T-helper 9 cell (primary cell): ENCODE data around the gene PGAP2.
"Not testable (repeated sequence)": the region's sequence is repeated elsewhere in the genome, so short reads cannot be mapped to it uniquely, and the experiment has no call there.

ENCODE experiments used
- DNase-seq: peaks from one replicate; pipeline ENCODE4 v3.0.0-alpha.2; 2020

Gene PGAP2

DNA sequence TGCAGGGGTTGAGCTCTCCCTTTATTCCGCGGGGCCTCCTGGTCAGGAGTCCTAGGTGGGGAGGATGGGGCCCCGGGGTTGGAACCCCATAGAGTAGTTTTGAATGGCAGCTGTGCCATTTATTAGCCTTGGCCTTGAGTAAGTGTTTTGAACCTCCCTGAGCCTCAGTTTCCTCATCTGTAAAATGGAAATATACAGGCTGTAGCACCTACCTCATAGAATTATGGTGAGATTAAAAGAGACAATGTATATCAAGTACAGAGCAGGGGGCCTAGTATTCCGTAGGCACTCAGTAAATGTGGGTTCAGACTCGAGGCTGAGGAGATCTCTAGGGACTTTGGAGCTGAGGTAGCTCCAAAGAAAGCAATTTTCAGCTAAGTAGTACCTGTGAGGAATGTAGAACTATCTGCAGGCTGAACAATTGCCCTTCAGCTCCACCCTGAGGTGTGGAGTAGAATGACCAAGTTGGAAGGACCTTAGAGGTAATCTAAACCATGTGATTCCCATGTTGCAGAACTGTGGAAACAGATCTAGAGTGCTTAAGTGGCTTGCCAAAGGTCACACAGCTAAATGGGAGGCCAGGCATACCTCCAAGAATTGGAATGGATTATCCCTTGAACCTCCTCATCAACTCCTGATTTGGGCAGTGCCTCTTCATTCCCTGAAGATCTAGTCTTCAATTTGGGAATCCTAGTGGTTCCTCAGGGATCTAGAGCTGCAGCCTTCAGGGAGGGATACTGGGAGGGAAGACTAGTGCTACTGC is 682 bp downstream of the PGAP2 start:
- DNase-seq, result peak; percentile 23

DNA sequence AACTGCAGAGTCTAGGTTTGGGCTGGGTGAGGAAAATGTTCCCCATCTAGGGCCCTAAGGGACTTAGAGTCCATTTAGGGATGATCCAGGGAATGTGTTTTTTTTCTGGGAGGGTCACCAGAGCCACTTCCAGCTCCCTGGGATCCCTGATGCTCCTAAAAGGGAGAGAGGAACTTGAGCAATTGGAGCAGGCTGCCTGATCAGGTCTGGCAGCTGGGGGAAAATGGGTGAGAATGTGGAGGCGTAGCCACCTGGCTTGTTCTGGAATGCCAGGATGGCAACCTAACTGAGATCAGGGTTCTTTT is 1.2 kb downstream of the PGAP2 start:
- no peak for DNase-seq

DNA sequence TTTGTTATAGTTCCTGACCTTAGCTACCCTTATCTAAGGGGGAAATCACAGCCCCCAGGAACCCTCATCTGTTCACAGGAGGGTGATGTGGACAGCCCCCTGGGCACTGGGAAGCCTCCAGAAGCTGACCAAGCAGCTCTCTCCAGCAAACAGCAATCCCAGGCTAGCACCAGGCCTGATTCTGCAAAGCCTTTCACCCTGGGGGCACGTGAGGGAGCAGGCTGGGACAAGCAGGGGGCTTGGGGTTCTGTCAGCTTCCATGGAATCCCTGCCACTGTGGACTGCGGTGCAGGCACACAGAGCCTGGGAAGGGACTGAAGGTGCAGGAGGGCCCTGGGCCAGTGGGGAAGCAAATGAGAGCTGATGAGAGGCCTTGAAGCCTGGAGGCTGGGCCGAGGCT is 2.1 kb downstream of the PGAP2 start:
- DNase-seq, result no peak

DNA sequence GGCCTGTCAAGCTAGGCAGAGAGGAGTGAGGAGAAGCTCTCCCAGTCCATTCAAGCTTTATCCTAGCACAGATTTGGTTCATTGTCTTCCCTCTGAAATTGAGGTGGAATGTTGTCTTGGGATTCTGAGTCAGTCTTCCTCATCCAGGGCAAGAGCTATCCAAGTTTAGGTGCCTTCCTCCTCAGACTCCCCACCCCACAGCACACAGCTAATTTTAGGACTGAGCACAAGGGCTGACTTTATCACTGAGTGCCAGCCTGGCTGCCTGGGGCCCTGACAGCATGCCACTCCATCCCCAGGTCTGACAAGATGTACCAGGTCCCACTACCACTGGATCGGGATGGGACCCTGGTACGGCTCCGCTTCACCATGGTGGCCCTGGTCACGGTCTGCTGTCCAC is 2.6 kb downstream of the PGAP2 start:
- DNase-seq, result no peak

DNA sequence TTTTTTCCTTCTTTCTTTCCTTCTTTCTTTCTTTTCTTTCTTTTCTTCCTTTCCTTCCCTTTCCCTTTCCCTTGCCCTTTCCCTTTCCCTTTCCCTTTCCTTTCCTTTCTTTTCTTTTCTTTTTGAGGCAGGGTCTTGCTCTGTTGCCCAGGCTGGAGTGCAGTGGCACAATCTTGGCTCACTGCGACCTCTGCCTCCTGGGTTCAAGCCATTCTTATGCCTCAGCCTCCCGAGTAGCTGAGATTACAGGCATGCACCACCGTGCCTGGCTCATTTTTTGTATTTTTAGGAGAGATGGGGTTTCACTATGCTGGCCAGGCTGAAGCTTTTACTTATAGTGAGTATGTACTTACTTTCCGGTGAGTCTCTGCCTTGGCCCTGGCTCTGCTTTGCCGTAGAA is 6.5 kb downstream of the PGAP2 start:
- DNase-seq, result not testable (repeated sequence)

DNA sequence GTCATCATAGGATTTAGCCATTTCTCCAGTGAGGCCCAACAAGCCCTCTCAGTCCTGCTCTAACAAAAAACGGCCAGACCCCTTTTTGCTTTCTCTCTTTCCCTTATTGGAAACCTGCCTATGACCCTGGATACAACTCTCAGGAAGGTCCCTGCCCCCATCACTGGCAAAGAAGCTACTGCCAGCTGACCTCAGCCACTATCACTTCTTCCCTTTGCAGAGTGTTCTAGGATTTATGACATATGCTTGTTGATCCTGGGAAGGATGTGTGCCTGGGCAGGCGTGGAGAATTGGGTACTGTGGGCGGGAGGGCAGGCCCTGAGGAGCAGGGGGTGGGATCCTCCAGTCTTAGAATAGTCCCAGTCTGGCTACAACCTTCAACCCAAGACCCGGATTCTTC is 7.5 kb downstream of the PGAP2 start:
- DNase-seq, result no peak

DNA sequence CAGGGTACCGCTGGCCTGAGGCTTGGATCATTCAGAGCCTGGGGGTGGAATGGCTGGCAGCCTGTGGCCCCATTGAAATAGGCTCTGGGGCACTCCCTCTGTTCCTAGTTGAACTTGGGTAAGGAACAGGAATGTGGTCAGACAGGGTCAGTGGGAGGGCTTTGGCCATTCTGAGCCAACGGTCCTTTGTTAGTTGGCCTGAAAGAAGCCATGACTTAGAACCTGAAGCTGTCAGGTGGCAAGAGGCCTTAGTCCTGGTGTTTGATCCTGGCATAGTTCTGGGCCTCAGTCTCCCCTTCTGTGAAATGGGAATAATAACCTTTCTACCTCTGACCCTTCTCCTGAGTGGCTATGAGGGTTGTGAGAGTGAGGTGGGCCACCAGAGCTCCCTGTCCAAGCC is 8.3 kb downstream of the PGAP2 start:
- no peak for DNase-seq

DNA sequence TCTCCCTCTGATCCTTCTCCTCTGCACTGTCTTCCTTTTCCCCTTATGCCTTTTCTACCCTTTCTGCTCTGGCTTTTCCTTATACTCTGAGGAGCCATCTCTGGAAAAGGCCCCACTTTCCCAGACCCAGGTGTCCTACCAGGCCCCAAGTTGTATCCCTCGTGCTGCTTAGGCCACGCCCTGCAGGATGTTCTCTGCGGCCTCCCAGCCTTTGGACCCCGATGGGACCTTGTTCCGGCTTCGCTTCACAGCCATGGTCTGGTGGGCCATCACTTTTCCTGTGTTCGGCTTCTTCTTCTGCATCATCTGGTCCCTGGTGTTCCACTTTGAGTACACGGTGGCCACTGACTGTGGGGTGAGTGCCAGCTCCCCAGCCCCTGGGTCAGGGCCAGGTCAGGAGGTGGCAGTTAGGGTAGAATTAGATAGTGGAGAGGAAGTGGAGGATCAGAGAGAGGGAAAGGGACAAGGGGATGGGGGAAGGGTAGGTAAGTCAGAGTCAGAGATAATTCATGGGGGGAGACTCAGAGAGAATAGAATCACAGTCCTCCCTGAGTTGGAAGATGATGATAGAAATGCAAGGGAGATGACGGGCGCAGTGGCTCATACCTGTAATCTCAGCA is 8.9 kb downstream of the PGAP2 start:
- no peak for DNase-seq

DNA sequence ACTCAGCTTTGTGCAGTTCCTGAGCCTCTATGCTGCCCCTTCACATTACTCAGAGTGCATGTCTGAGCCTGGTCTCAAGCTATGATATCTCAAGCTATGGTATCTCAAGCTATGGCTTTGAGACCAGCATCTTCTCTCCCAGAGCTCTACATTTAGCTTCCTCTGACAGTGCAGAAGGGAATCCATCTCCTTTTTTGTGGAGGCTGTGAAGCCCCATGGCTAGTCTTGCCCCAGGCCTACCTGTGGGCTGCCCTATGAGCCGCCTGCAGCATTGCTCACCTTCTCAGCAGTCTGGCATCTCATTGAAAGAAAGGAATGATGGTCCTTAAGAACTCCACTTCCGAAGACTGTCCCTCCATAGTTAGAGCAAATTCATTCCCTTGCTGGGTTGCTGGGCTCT is 12.6 kb downstream of the PGAP2 start:
- no peak for DNase-seq

DNA sequence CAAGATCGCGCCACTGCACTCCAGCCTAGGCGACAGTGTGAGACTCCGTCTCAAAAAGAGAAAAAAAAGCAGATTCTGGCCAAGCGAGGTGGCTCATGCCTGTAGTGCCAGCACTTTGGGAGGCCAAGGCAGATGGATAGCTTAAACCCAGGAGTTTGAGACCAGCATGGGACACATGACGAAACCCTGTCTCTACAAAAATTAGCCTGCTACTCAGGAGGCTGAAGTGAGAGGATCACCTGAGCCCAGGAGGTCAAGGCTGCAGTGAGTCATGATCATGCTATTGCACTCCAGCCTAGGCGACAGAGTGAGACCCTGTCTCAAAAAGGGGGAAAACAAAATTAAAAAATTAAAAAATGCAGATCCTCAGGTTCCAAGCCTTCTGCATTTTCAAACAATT is 14.0 kb downstream of the PGAP2 start:
- DNase-seq, result no peak

DNA sequence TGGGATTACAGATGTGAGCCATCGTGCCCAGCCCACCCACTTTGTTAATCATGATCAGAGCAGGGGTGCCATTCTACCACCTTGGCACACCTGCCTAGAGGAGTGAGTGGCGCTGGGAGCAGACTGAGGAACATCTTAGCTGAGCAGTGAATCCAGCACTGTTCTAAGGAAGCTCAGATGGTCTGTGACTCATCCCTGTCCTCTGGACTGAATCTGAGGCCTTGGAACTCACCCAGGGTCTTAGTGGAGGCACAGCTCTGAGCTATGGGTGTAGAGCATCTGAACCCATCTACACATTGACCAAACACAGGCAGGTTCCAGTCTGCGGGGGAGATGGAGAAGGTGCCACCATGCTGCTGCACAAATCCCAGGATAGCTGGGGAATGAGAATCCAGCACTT is 14.9 kb downstream of the PGAP2 start:
- no peak for DNase-seq

DNA sequence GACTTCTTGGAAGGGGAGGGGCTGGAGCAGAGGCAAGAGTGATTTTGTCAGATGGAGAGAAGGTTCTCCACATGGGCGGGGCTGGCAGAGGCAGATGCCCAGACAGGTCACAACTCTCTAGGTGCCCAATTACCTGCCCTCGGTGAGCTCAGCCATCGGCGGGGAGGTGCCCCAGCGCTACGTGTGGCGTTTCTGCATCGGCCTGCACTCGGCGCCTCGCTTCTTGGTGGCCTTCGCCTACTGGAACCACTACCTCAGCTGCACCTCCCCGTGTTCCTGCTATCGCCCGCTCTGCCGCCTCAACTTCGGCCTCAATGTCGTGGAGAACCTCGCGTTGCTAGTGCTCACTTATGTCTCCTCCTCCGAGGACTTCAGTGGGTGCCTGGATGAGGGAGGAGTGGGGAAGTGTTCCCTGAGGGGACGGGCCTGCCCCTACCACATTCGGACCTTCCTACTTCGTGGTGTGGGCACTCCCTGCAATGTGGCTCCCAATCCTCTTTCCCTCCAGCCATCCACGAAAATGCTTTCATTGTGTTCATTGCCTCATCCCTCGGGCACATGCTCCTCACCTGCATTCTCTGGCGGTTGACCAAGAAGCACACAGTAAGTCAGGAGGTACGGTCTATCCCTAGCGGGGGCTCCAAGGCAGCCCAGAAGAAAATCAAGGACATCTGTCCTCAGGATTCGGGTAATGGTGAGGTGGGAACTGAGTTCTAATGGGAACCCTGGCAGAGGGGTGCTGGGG is 15.6 kb downstream of the PGAP2 start:
- no peak for DNase-seq

DNA sequence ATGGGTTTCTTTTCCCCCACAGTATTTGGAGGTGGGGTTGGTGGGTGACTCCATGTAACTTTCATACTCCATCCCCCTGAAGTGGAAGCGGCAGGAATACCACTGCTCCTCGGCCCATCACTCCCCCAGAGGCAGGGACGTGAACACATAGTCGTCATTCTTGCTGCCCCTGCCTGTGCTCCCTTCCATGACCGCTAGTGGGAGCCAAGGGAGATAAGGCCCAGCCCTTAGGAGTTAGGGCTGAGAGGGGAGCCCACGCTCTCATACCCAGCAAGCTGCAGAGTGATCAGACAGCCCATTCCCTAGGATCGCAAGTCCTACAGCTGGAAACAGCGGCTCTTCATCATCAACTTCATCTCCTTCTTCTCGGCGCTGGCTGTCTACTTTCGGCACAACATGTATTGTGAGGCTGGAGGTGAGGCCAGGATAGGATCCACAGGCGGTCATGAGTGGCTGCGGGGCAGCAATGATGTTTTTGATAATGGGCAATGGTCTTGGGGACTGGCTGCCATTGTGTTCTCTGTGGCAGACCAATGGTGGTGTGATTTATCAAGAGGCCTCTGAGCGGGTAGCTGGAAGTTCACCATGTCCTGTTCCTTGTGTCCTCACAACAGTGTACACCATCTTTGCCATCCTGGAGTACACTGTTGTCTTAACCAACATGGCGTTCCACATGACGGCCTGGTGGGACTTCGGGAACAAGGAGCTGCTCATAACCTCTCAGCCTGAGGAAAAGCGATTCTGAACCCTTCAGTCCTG is 16.5 kb downstream of the PGAP2 start:
- peak; percentile 76 for DNase-seq

DNA sequence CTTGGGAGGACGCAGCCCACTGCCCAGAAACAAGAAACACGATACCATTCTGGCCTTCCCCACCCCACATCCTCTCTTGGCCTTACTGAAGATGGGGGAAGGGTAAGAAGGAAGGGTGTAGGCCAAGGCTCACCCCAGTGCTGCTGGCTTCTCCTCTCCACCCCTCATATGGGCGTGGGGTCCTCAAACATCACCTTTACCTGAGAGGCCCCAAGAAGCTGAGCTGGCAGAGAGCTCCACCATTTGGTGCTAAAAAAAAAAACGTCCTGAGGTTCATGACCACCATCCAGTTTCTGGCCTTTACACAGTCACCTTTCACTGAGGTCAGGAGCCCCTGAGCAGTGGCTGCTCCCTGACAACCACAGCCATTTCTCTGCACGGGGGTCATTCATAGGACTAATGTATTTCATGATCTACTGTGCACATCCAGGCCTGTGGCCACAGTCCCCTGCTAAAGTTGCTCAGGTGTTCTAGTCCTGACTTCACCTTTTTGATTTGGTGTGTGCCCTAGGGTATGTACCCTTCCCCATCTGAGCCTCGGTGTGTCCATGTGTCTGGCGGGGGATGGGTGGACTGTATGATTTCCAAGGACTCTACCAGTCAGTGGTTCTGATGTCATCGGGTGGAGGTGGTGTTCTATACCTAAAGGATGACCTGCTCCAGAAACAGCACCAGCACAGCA is 17.3 kb downstream of the PGAP2 start:
- no peak for DNase-seq

DNA sequence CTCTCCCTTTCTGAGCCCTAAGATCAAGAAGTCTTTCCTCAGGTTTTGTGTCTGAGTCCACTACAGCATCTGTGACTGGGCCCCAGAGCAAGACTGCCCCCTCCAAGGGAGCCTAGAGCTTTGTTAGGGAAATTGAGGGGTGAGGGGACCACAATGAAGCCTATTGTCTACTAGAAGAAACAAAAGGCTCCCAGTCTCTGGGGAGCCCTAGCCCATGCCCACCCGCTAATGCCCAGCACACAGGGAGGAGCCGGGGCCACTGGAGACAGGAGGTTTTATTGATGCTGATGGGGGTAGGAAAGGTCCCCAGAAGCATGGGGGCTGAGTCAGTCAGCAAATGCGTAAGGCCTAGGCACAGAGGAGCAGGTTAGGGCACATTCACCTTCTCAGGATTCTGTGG is 18.4 kb downstream of the PGAP2 start:
- no peak for DNase-seq

DNA sequence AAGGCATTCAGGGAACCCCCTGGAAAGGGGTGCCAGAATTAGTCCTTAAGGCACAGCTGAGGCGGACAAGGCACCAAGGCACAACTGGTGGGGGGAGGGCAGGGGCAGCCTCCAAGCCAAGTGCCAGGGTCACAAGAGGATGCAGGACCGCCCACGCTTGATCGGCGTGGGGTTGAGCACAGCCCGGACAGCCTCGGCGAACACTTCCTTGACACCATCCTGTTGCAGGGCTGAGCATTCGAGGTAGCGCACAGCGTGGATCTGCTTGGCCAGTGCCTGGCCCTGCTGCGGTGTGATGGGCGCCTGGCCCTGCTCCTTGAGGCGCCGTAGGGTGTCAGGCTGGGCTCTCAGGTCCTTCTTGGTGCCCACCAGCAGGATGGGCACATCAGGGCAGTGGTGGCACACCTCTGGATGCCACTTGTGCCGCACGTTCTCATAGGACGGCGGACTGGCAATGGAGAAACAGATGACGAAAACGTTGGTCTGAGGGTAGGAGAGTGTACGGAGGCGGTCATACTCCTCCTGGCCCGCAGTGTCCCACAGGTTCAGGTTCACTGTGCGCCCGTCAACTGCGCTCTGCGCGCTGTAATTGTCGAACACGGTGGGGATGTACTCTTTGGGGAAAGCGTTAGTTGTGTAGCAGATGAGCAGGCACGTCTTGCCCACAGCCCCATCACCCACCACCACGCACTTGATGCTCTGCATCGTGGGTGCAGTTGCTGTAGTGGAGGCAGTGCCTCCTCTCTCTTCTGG is 19.2 kb downstream of the PGAP2 start:
- no peak for DNase-seq

DNA sequence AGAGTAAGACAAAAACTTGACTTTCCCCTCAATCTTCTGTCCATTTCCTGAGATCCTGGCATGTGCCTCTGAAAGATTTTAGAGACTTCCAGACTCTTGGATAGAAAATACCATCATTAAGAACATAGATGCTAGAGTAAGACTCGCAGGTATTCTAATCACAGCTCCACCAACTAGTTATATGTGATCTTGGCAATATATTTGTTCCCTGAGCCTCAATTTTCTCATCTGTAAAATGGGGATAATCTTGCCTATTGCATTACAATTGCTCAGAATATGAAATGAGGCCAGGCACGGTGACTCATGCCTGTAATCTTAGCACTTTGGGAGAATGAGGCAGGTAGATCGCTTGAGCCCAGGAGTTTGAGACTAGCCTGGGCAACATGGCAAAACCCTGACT is 21.7 kb downstream of the PGAP2 start:
- no peak for DNase-seq

DNA sequence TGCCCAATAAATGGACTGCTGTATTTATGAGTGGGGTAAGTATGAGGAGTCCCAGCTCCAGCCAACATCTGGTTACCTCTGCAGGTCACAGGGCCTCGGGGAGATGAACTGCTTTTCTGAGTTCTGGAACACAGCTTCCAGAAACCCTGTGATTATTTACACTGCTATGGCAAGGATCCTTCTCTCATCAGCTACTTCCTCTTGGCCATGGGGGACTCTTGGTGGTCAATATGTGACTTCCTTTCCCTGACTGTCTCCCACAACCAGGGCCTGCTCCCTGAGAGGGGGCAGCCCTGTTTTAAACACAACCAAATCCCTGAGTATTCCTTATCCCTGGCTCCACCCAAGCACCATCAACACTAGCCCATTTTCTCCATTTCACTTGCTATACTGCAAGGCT is 22.4 kb downstream of the PGAP2 start:
- DNase-seq, result no peak

DNA sequence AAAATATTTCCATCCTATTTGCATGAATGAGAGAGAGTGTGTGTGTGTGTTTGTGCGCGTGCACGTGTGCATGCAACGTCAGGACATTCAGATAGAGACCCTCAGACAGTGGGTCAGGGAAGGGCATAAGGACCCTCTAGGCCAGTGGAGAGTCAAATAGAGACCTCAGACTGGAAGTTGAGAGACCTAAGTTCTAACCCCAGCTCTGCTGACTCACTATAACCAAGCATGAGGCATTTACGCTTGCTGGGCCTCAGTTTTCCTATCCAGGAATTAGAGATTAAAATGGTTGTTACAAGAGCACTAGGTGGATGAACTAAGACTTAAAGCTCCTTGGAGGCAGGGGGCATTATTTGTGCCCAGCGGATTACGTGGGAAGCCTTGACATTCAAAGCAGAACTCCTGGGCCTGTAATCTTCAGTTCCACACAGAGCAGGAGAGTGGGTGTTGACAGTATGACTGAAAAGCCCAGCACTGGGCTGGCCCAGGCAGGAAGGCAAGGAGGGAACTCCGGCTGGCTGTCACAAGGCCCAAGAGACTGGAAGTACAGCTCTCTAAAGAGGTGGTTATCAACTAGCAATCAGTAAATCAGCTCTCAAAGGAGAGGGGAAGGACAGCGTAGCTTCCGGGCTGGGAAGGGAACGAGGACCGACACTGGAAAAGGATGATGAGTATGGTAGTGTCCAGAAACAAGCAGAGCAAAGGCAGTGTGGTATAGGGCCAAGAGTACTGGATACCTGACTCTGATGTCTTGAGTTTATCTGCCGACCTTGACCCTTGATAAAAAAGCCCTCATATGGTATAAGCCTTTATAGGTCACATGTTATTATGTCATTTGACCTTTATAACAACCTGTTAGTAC is 23.2 kb downstream of the PGAP2 start:
- no peak for DNase-seq

DNA sequence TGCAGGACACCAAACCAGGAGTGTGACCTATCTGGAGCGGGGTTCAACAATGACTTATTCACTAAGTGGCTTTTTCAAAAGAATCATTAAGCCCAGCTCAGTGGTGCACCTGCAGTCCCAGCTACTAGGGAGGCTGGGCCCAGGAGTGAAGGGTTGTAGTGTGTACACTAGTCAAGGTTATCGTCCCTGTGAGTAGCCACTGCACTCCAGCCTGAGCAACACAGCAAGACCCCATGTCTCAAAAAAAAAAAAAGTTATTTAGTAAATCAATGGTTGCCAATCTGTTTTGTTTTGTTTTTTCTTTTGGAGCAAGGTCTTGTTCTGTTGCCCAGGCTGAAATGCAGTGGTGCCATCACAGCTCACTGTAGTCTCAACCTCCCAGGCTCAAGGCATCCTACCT is 24.5 kb downstream of the PGAP2 start:
- DNase-seq, result no peak

DNA sequence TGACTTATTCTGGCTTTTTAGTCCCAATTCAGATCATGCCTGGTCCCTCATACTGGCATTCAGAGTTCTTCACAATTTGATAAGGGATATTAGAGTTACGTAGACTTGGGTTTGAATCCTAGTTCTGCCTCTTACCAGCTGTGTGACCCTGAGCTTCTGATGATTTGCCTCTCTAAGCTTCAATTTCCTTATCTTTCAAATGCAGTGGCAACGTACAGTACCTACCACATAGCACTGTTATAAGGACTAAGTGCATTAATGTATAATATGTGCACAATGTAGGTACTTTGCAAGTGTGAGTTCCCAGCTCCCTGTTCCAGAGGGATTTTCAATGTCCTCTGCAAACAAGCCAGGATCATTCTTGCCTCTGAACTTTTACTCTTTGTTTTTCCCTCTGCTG is 25.1 kb downstream of the PGAP2 start:
- DNase-seq, result no peak
